GM23338 (cell line): ENCODE measurements around the gene SORCS2. TPM values are rescaled to one million over a fixed set of nuclear protein-coding genes. Genes with fewer than 3 reads are reported as not detected.

Experiments
- ATAC-seq: fragments of 200-7000 bp; cut with Tn5 transposase; 3 replicates; pipeline ENCODE4 v1.9.1; 2020
- DNase-seq: peaks from one replicate; pipeline ENCODE4 v3.0.0-alpha.2; 2015; ENCODE audit warnings: low spot score
- H2AFZ ChIP-seq: fragments of 200-600 bp; sonication (generic); 2 replicates; pipeline ENCODE4 v1.8.0; 2016; ENCODE audit warnings: antibody characterized with exemption, mild to moderate bottlenecking, moderate library complexity
- H3F3A ChIP-seq: fragments of 200-600 bp; sonication (generic); replicated peaks from 2 replicates; pipeline ENCODE4 v1.8.0; 2017; ENCODE audit warnings: antibody characterized with exemption, mixed run types, low read depth
- H3K27ac ChIP-seq: fragments of 200-600 bp; sonication (generic); 2 replicates; pipeline ENCODE4 v1.6.1; 2016; ENCODE audit warnings: low read depth
- H3K27me3 ChIP-seq: fragments of 200-600 bp; sonication (generic); 2 replicates; pipeline ENCODE4 v1.8.0; 2016; ENCODE audit warnings: mild to moderate bottlenecking, mixed run types, moderate library complexity; ENCODE audit not compliant: insufficient read depth
- H3K36me3 ChIP-seq: fragments of 200-600 bp; sonication (generic); 2 replicates; pipeline ENCODE4 v1.8.0; 2016; ENCODE audit warnings: mild to moderate bottlenecking; ENCODE audit not compliant: insufficient read depth
- H3K4me1 ChIP-seq: fragments of 200-600 bp; sonication (generic); 2 replicates; pipeline ENCODE4 v1.8.0; 2016; ENCODE audit warnings: mild to moderate bottlenecking, moderate library complexity; ENCODE audit not compliant: insufficient read depth
- H3K4me2 ChIP-seq: fragments of 200-600 bp; sonication (generic); 2 replicates; pipeline ENCODE4 v1.7.1; 2017; ENCODE audit warnings: mixed run types
- H3K4me3 ChIP-seq: fragments of 200-600 bp; sonication (generic); 2 replicates; pipeline ENCODE4 v1.6.1; 2016; ENCODE audit warnings: mixed run types
- H3K79me2 ChIP-seq: fragments of 200-600 bp; sonication (generic); replicated peaks from 2 replicates; pipeline ENCODE4 v1.8.0; 2017; ENCODE audit warnings: mild to moderate bottlenecking; ENCODE audit not compliant: insufficient read depth
- H3K9me2 ChIP-seq: fragments of 200-600 bp; sonication (generic); 2 replicates; pipeline ENCODE4 v1.8.0; 2017; ENCODE audit not compliant: insufficient read depth
- H4K20me1 ChIP-seq: fragments of 200-600 bp; sonication (generic); replicated peaks from 2 replicates; pipeline ENCODE4 v1.8.0; 2017; ENCODE audit warnings: mild to moderate bottlenecking; ENCODE audit not compliant: insufficient read depth
- H3K27ac Mint-ChIP-seq: 2 replicates; pipeline ENCODE4 v1.8.0; 2020; ENCODE audit warnings: inconsistent platforms, mild to moderate bottlenecking, moderate library complexity, mixed read lengths
- H3K27me3 Mint-ChIP-seq: 3 replicates; pipeline ENCODE4 v1.8.0; 2022; ENCODE audit warnings: low read depth, mild to moderate bottlenecking, moderate library complexity, mixed read lengths, inconsistent platforms; ENCODE audit not compliant: insufficient read depth, poor library complexity
- H3K36me3 Mint-ChIP-seq: 3 replicates; pipeline ENCODE4 v1.8.0; 2021; ENCODE audit warnings: low read depth, mild to moderate bottlenecking, inconsistent platforms, moderate library complexity, mixed read lengths
- H3K4me1 Mint-ChIP-seq: 3 replicates; pipeline ENCODE4 v1.8.0; 2020; ENCODE audit warnings: mild to moderate bottlenecking, inconsistent platforms, mixed read lengths
- H3K4me3 Mint-ChIP-seq: 3 replicates; pipeline ENCODE4 v1.8.0; 2021; ENCODE audit warnings: moderate library complexity, mild to moderate bottlenecking, inconsistent platforms, mixed read lengths
- H3K9me3 Mint-ChIP-seq: 3 replicates; pipeline ENCODE4 v1.8.0; 2020; ENCODE audit warnings: moderate library complexity, mild to moderate bottlenecking, inconsistent platforms, mixed read lengths
- CREB1 ChIP-seq: fragments of 250-450 bp; sonication (Bioruptor Pico); IDR thresholded peaks from 2 replicates; pipeline ENCODE4 v1.5.0; 2020; ENCODE audit warnings: low read depth, mild to moderate bottlenecking, moderate library complexity
- CTCF ChIP-seq, 2 experiments: fragments of 200-600 bp in 1 of 2; sonication (generic) in 1 of 2; conservative IDR thresholded peaks; 2 replicates each; pipeline versions ENCODE4 v1.5.1 to v1.6.1; 2016 to 2017; ENCODE audit warnings: antibody characterized with exemption in 2 of 2, low read depth in 2 of 2, mild to moderate bottlenecking in 2 of 2, moderate library complexity in 1 of 2
- EZH2 ChIP-seq: fragments of 200-600 bp; sonication (generic); IDR thresholded peaks from one replicate; pipeline ENCODE4 v1.8.0; 2017; ENCODE audit warnings: antibody characterized with exemption, mild to moderate bottlenecking, low read depth; ENCODE audit not compliant: unreplicated experiment
- EZH2phosphoT487 ChIP-seq: fragments of 200-600 bp; sonication (generic); IDR thresholded peaks from one replicate; pipeline ENCODE4 v1.8.1; 2018; ENCODE audit warnings: antibody characterized with exemption; ENCODE audit not compliant: unreplicated experiment
- POLR2AphosphoS5 ChIP-seq: IDR thresholded peaks from 2 replicates; pipeline ENCODE4 v1.6.1; 2016; ENCODE audit warnings: antibody characterized with exemption, low read depth
- REST ChIP-seq: IDR thresholded peaks from one replicate; pipeline ENCODE4 v1.6.1; 2018; ENCODE audit warnings: antibody characterized with exemption; ENCODE audit not compliant: unreplicated experiment
- STAT1 ChIP-seq: IDR thresholded peaks from one replicate; pipeline ENCODE4 v1.6.1; 2016; ENCODE audit warnings: antibody characterized with exemption; ENCODE audit not compliant: unreplicated experiment
- ZNF331 ChIP-seq: fragments of 250-450 bp; sonication (Bioruptor Pico); IDR thresholded peaks from 2 replicates; pipeline ENCODE4 v1.5.0; 2020; ENCODE audit warnings: low read depth, mild to moderate bottlenecking, moderate library complexity
- ZNF462 ChIP-seq: fragments of 250-450 bp; sonication (Bioruptor Pico); IDR thresholded peaks from 2 replicates; pipeline ENCODE4 v1.5.0; 2020; ENCODE audit warnings: mild to moderate bottlenecking, moderate library complexity
- polyA plus RNA-seq: library from polyadenylated mRNA; unstranded; fragments of >200 nt; fragmentation: Nextera tagmentation; extraction: Ambion mirVana; gene quantifications from 2 replicates; pipeline ENCODE4 v1.2.1, GENCODE V29; 2016
- total RNA-seq: library from RNA; depleted of rRNA; stranded (reverse); fragments of >200 nt; shearing (Covaris generic); gene quantifications from 2 replicates; pipeline ENCODE4 v1.2.3, GENCODE V29; 2014

Gene SORCS2
- total and polyA plus RNA-seq, 2 experiments from 2014 or later, result 0.47 to 2.4 TPM

- TF ChIP-seq ZNF462, result no peak
These were observed 588.5 kb downstream of the SORCS2 start (continued) for GRCh38 chr4:7780751-7781348.

- ATAC-seq (no peak), DNase-seq (no peak)
- H3K27me3 Mint-ChIP-seq, result peaks cover 7% of the 10 kb centered on the region
- H3K4me2 ChIP-seq, result no peak overlapping the region
- peaks cover 11% of the 10 kb centered on the region for H3K36me3 Mint-ChIP-seq
- H3F3A ChIP-seq, result no peaks in the 10 kb centered on the region
- no peak overlapping the region for H3K27ac Mint-ChIP-seq
- H3K4me3 Mint-ChIP-seq, result no peak overlapping the region
- peaks cover 3% of the 10 kb centered on the region; the same call in 1 of the 3 replicates for H3K4me1 Mint-ChIP-seq
- TF ChIP-seq STAT1, result no peak
- no peak for TF ChIP-seq EZH2phosphoT487
- no peak for TF ChIP-seq CREB1 (CRISPR knock-in tag)
- TF ChIP-seq POLR2AphosphoS5, result no peak
- no peak for TF ChIP-seq REST
- TF ChIP-seq CTCF (conservative IDR thresholded peaks at IDR 0.05; ENCODE audit: low read depth in 2 of 2), result no peak
- TF ChIP-seq EZH2, result no peak
- TF ChIP-seq ZNF331 (CRISPR knock-in tag), result no peak
- no peaks in the 10 kb centered on the region; the same call in 1 of the 2 replicates for H4K20me1 ChIP-seq
- no peak overlapping the region for H2AFZ ChIP-seq
- H3K36me3 ChIP-seq, result peaks cover 7% of the 10 kb centered on the region
- H3K9me3 Mint-ChIP-seq, result no peaks in the 10 kb centered on the region
- H3K4me3 ChIP-seq, result no peak overlapping the region
- no peaks in the 10 kb centered on the region for H3K4me1 ChIP-seq
- H3K79me2 ChIP-seq, result no peaks in the 10 kb centered on the region
- H3K27ac ChIP-seq, result no peak overlapping the region
- no peaks in the 10 kb centered on the region for H3K9me2 ChIP-seq
- no peaks in the 10 kb centered on the region for H3K27me3 ChIP-seq
These were observed 589.0 kb downstream of the SORCS2 start for GRCh38 chr4:7781366-7781765.
